H1 (cell line): Measurements from ENCODE around the gene GGCX. TPM values are rescaled to one million over a fixed set of nuclear protein-coding genes. Genes with fewer than 3 reads are reported as not detected.
A peak's percentile ranks its signal among the peaks of the same experiment; 100 is the strongest.

ENCODE experiments used
- CBX8 ChIP-seq: fragments of 300-800, 300-1000 bp; sonication (generic); IDR thresholded peaks from 2 replicates; pipeline ENCODE4 v1.7.1; 2016; ENCODE audit warnings: low read depth, low read length, borderline replicate concordance
- CHD7 ChIP-seq: fragments of 300-600 bp; sonication (generic); IDR thresholded peaks from 2 replicates; pipeline ENCODE4 v1.7.1; 2012; ENCODE audit warnings: low read length, moderate library complexity, mild to moderate bottlenecking, inconsistent platforms; ENCODE audit not compliant: insufficient replicate concordance
- CREB1 ChIP-seq: IDR thresholded peaks from 2 replicates; pipeline ENCODE4 v1.6.1; 2012; ENCODE audit warnings: inconsistent platforms
- HDAC2 ChIP-seq, 2 experiments: fragments of 300-600 bp in 1 of 2; sonication (generic) in 1 of 2; IDR thresholded peaks; 2 replicates each; pipeline ENCODE4 v1.6.1; 2011 to 2012; ENCODE audit warnings: low read depth in 2 of 2, low read length in 2 of 2, mild to moderate bottlenecking in 2 of 2, moderate library complexity in 2 of 2, borderline replicate concordance in 1 of 2, inconsistent platforms in 1 of 2
- KDM5A ChIP-seq: fragments of 200-600 bp; IDR thresholded peaks from 2 replicates; pipeline ENCODE4 v1.7.1; 2012; ENCODE audit warnings: mild to moderate bottlenecking, low read length, inconsistent platforms, mixed read lengths
- MAFK ChIP-seq: IDR thresholded peaks from 2 replicates; pipeline ENCODE4 v1.6.1; 2012; ENCODE audit warnings: low read depth, mild to moderate bottlenecking, improper control_type of control experiment, low read length
- SAP30 ChIP-seq: fragments of 300-600 bp; sonication (generic); IDR thresholded peaks from 2 replicates; pipeline ENCODE4 v1.7.1; 2012; ENCODE audit warnings: low read length, moderate library complexity, mild to moderate bottlenecking, inconsistent platforms; ENCODE audit not compliant: insufficient read depth, insufficient replicate concordance
- SP1 ChIP-seq: IDR thresholded peaks from 2 replicates; pipeline ENCODE4 v1.6.1; 2011; ENCODE audit warnings: low read depth, low read length
- SP4 ChIP-seq: IDR thresholded peaks from 2 replicates; pipeline ENCODE4 v1.6.1; 2012; ENCODE audit warnings: low read length, inconsistent platforms
- SRF ChIP-seq: IDR thresholded peaks from 2 replicates; pipeline ENCODE4 v1.6.1; 2011; ENCODE audit warnings: mild to moderate bottlenecking, low read depth, low read length, moderate library complexity
- polyA plus RNA-seq, 7 experiments: library from polyadenylated mRNA; depleted of rRNA in 3 of 7; stranded (reverse) in 5 of 7; unstranded in 2 of 7; fragments of >200 nt in 5 of 7; fragments of 200-250 nt in 2 of 7; gene quantifications; 1 replicate in 5 of 7; 2 replicates in 1 of 7; 4 replicates in 1 of 7; pipeline versions ENCODE4 v1.2.1 to v1.2.3, GENCODE V29; 2011 to 2013; ENCODE audit warnings: missing spikeins in 2 of 7, mixed read lengths in 2 of 7
- total RNA-seq: library from RNA; stranded (reverse); fragmentation: NEBNext Ultra II Directional; extraction: Animal tissue kit (Norgen Biotek cat#: 25700); gene quantifications from 2 replicates; pipeline ENCODE4 v1.2.1, GENCODE V29; 2021

GGCX gene
- total and polyA plus RNA-seq, 2 of the 8 experiments (the other 6 are each of a cell fraction or from before 2014, with no cell fraction given) = 29.4 to 33.8 TPM

GRCh38 chr2:85561280-85562212 is at the start of gene GGCX (continued):
- TF ChIP-seq KDM5A = peak; percentile 65; the same call in 1 of the 2 replicates
- TF ChIP-seq HDAC2 (IDR thresholded peaks at IDR 0.05; ENCODE audit: borderline replicate concordance in 1 of 2, low read depth in 2 of 2, low read length in 2 of 2) = no peak
- no peak for TF ChIP-seq SRF
- TF ChIP-seq CBX8 = no peak
- TF ChIP-seq SP4 = no peak
- TF ChIP-seq CHD7 = no peak
- TF ChIP-seq MAFK = no peak
- no peak for TF ChIP-seq SAP30
- TF ChIP-seq SP1 = peak; percentile 35; the same call in 1 of the 2 replicates
- TF ChIP-seq CREB1 = peak; percentile 91
